ENCODE measurements around the gene STX5. TPM values are rescaled to one million over a fixed set of nuclear protein-coding genes. Genes with fewer than 3 reads are reported as not detected.

The STX5 gene
- polyA plus RNA-seq, 2 of the 4 experiments (the other 2 are of a cell fraction) = 19.5 to 32.3 TPM

DNA sequence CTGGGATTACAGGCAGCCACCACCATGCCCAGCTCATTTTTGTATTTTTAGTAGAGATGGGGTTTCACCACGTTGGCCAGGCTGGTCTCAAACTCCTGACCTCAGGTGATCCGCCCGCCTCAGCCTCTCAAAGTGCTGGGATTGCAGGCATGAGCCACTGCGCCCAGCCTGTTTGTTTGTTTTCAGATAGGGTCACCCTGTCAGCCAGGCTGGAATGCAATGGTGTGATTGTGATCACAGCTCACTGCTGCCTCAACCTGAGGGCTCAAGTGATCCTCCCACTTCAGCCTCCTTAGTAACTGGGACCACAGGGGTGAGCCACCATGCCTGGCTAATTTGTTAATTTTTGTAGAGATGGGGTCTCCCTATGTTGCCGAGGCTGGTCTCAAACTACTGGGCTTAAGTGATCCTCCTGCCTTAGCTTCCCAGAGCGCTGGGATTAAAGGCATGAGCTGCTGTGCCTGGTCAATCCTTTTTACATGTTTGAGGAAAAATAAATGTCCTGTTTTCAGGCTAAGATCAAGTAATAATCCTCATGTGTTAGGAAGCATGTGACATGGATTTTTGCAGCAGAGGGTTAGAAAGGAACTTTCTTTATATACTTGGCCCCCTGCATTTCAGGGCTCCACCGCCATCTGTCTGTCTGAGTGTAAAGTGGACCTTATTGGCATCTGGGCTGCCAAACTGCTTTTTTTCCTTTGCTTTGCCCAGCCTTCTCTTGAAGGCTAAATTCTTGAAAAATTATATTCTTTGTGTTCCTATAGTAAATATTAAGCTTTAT lies 44.0 kb upstream of the STX5 start (continued):
- TF ChIP-seq, protein P1, sequence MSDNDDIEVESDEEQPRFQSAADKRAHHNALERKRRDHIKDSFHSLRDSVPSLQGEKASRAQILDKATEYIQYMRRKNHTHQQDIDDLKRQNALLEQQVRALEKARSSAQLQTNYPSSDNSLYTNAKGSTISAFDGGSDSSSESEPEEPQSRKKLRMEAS (IDR thresholded peaks at IDR 0.05) = no peak
- TF ChIP-seq SREBF2 (IDR thresholded peaks at IDR 0.05) = no peak
- no peak for TF ChIP-seq RAD21 (conservative IDR thresholded peaks at IDR 0.05 in 1 of 2, IDR thresholded peaks at IDR 0.05 in 1 of 2)
- no peak for TF ChIP-seq SMC3 (IDR thresholded peaks at IDR 0.05)
- no peak for TF ChIP-seq HOXB5 (CRISPR knock-in tag; IDR thresholded peaks at IDR 0.05)

DNA sequence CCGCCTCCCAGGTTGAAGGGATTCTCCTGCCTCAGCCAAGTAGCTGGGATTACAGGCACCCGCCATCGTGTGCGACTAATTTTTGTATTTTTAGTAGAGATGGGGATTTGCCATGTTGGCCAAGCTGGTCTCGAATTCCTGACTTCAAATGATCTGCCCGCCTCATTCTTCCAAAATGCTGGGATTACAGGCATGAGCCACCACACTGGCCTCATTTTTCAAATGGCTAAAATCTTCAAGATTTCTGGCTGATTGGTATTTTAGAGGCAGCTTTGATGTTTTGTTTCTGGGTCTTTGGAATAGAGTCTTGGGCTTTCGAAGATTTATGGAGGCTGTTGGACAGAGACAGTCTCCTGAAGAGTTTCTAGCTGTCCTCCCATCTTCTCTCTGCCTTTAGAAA lies 43.0 kb upstream of the STX5 start:
- DNase-seq (ENCODE audit: low read depth in 1 of 2, low spot score in 1 of 2) = no peak
- WGBS (ENCODE audit: missing lambda C conversion rate) = 93% methylated on average over 7 of the region's 7 CpGs

DNA sequence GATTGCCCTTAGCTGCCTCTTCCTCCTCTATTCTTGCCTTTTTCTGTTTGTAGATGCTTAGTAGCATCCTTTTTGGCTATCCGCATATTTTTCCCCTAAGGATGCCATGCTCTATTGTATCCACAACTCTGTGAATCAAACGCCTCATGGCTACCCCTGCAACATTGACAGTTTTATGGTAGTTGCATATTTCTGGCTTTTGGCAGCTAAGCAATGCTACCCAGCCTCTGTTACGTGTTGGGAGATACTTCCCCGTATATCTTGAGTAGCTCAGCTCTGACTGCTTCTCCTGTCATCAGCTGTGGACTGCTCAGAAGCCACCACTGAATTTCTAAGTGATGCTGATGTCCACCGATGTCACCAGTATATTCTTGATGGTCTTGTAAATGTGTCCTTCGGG lies 33.8 kb upstream of the STX5 start:
- TF ChIP-seq MAFK (IDR thresholded peaks at IDR 0.05; ENCODE audit: partially characterized antibody) (no peak), HOXA7 (CRISPR knock-in tag; IDR thresholded peaks at IDR 0.05) (no peak), POLR2A (IDR thresholded peaks at IDR 0.05; ENCODE audit: low read length) (no peak), RAD21 (conservative IDR thresholded peaks at IDR 0.05 in 1 of 2, IDR thresholded peaks at IDR 0.05 in 1 of 2) (no peak), CHD2 (IDR thresholded peaks at IDR 0.05; ENCODE audit: low read length, partially characterized antibody) (no peak), RARB (CRISPR knock-in tag; IDR thresholded peaks at IDR 0.05) (no peak), KDM1A (IDR thresholded peaks at IDR 0.05; ENCODE audit: low read depth) (no peak), CHD4 (IDR thresholded peaks at IDR 0.05; ENCODE audit: borderline replicate concordance) (no peak), ZNF302 (CRISPR knock-in tag; IDR thresholded peaks at IDR 0.05) (no peak), CBX8 (IDR thresholded peaks at IDR 0.05) (no peak), SMC3 (IDR thresholded peaks at IDR 0.05) (no peak), EP300 (IDR thresholded peaks at IDR 0.05) (no peak), HOXB5 (CRISPR knock-in tag; IDR thresholded peaks at IDR 0.05) (no peak), NR3C1 (IDR thresholded peaks at IDR 0.05) (no peak)
- TF ChIP-seq, protein P2, sequence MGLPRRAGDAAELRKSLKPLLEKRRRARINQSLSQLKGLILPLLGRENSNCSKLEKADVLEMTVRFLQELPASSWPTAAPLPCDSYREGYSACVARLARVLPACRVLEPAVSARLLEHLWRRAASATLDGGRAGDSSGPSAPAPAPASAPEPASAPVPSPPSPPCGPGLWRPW (IDR thresholded peaks at IDR 0.05) = no peak
- TF ChIP-seq, protein P1 (IDR thresholded peaks at IDR 0.05) = no peak
- TF ChIP-seq, protein P3, sequence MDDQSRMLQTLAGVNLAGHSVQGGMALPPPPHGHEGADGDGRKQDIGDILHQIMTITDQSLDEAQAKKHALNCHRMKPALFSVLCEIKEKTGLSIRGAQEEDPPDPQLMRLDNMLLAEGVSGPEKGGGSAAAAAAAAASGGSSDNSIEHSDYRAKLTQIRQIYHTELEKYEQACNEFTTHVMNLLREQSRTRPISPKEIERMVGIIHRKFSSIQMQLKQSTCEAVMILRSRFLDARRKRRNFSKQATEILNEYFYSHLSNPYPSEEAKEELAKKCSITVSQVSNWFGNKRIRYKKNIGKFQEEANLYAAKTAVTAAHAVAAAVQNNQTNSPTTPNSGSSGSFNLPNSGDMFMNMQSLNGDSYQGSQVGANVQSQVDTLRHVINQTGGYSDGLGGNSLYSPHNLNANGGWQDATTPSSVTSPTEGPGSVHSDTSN (IDR thresholded peaks at IDR 0.05) = no peak
- WGBS (ENCODE audit: missing lambda C conversion rate) = 95% methylated on average over 6 of the region's 6 CpGs
- ChIA-PET POLR2A (interaction anchor here (0.6 to 2.0 kb wide), 7 partner anchors 10 to 806 kb away, joined by 3 to 18 read pairs (median 5); partner anchors contain the start of genes C11orf98, CSKMT, SLC3A2 and TMEM179B), CTCF (interaction anchor here (1.4 to 7.9 kb wide), 3 partner anchors 11 to 138 kb away, joined by 3 to 49 read pairs (median 32); partner anchors contain the start of genes HNRNPUL2 and TMEM179B)
- Histone ChIP-seq H3K4me3 (no peak overlapping the region), H3K27ac (no peak overlapping the region), H3K4me1 (peaks cover 9% of the 10 kb centered on the region), H3K4me2 (no peak overlapping the region), H3K9me3 (no peaks in the 10 kb centered on the region)
- DNase-seq (ENCODE audit: low read depth in 1 of 2, low spot score in 1 of 2) = no peak
- ATAC-seq = no peak
- no peak for FAIRE-seq

More for the DNA sequence above, 43.0 kb upstream of the STX5 start:
- TF ChIP-seq RFX5 (IDR thresholded peaks at IDR 0.05) (no peak), HOXA7 (CRISPR knock-in tag; IDR thresholded peaks at IDR 0.05) (no peak), RNF2 (IDR thresholded peaks at IDR 0.05; ENCODE audit: borderline replicate concordance, low read depth) (no peak), SMC3 (IDR thresholded peaks at IDR 0.05) (no peak)
- Histone ChIP-seq H3K4me3 (no peak overlapping the region), H3K9me3 (no peaks in the 10 kb centered on the region), H3K4me1 (peaks cover 8% of the 10 kb centered on the region), H3K4me2 (no peak overlapping the region), H3K27ac (no peak overlapping the region)
- no peak for ATAC-seq
- ChIA-PET POLR2A (interaction anchor here (1.0 to 1.7 kb wide), 2 partner anchors 20 to 34 kb away, joined by 3 to 4 read pairs; no protein-coding TSS in a partner anchor), CTCF (interaction anchor here (1.3 to 4.7 kb wide), 3 partner anchors 11 to 88 kb away, joined by 3 to 49 read pairs (median 8); partner anchors contain the start of gene TMEM179B)
- FAIRE-seq = no peak

Data from A549 (cell line).